ENCODE data around the gene SUFU. TPM values are rescaled to one million over a fixed set of nuclear protein-coding genes. Genes with fewer than 3 reads are reported as not detected.
"Not testable (repeated sequence)": the region's sequence is repeated elsewhere in the genome, so short reads cannot be mapped to it uniquely, and the experiment has no call there.

SUFU gene
- total and polyA plus RNA-seq, 2 donors from 2014 or later: 6.5 to 18.9 TPM

- peaks cover 0 to 11% (median 3%) of the 10 kb centered on the region in 3 donors for H3K4me1 ChIP-seq (ENCODE audit: control insufficient read depth in 2 of 3, insufficient read depth in 2 of 3, low read depth in 1 of 3, low read length in 3 of 3)
- no peak for FAIRE-seq
- no peak overlapping the region for H3K9ac ChIP-seq (ENCODE audit: low read length in 3 of 3)
- no peak for DNase-seq
- intact Hi-C loops (cut with DNase I): no loop called here
- H3K4me3 ChIP-seq (ENCODE audit: low read length in 3 of 3): no peak overlapping the region
- H3K27ac ChIP-seq (ENCODE audit: low read depth in 2 of 2, low read length in 2 of 2): no peak overlapping the region
- TF ChIP-seq CTCF (IDR thresholded peaks at IDR 0.05; ENCODE audit: borderline replicate concordance, extremely low read depth, insufficient read depth): no peak
- H3K36me3 ChIP-seq (ENCODE audit: control insufficient read depth in 2 of 3, insufficient read depth in 3 of 3, low read length in 3 of 3): no peaks in the 10 kb centered on the region
- H3K9me3 ChIP-seq (ENCODE audit: control insufficient read depth in 2 of 3, insufficient read depth in 1 of 3, low read length in 3 of 3): no peaks in the 10 kb centered on the region
- H3K27me3 ChIP-seq (ENCODE audit: control insufficient read depth, insufficient read depth, low read length): no peaks in the 10 kb centered on the region
These were observed 4.4 kb upstream of the SUFU start for GRCh38 chr10:102499356-102499755.

- intact Hi-C loops (cut with DNase I); H3K27me3 ChIP-seq (ENCODE audit: control insufficient read depth, insufficient read depth, low read length); H3K27ac ChIP-seq (ENCODE audit: low read depth in 2 of 2, low read length in 2 of 2); H3K4me3 ChIP-seq (ENCODE audit: low read length in 3 of 3); H3K9ac ChIP-seq (ENCODE audit: low read length in 3 of 3); H3K36me3 ChIP-seq (ENCODE audit: control insufficient read depth in 2 of 3, insufficient read depth in 3 of 3, low read length in 3 of 3); H3K9me3 ChIP-seq (ENCODE audit: control insufficient read depth in 2 of 3, insufficient read depth in 1 of 3, low read length in 3 of 3); FAIRE-seq: not testable (repeated sequence)
- peaks cover 0 to 17% (median 11%) of the 10 kb centered on the region in 3 donors for H3K4me1 ChIP-seq (ENCODE audit: control insufficient read depth in 2 of 3, insufficient read depth in 2 of 3, low read depth in 1 of 3, low read length in 3 of 3)
- DNase-seq: peak in 1 of 5 donors; percentile 59
These were observed 3.1 kb upstream of the SUFU start for GRCh38 chr10:102500686-102501085.

GRCh38 chr10:102501201-102502028, 2.4 kb upstream of the SUFU start:
- Histone ChIP-seq H3K27me3 (ENCODE audit: control insufficient read depth, insufficient read depth, low read length) (no peaks in the 10 kb centered on the region), H3K9me3 (ENCODE audit: control insufficient read depth in 2 of 3, insufficient read depth in 1 of 3, low read length in 3 of 3) (no peaks in the 10 kb centered on the region), H3K36me3 (ENCODE audit: control insufficient read depth in 2 of 3, insufficient read depth in 3 of 3, low read length in 3 of 3) (no peaks in the 10 kb centered on the region), H3K4me1 (ENCODE audit: control insufficient read depth in 2 of 3, insufficient read depth in 2 of 3, low read depth in 1 of 3, low read length in 3 of 3) (peaks cover 0 to 17% (median 11%) of the 10 kb centered on the region in 3 donors), H3K27ac (ENCODE audit: low read depth in 2 of 2, low read length in 2 of 2) (peak overlapping the region in 1 of 2 donors; percentile 65), H3K4me3 (ENCODE audit: low read length in 3 of 3) (peak overlapping the region; percentile 94 to 100 (median 95)), H3K9ac (ENCODE audit: low read length in 3 of 3) (peak overlapping the region; percentile 72 to 78 (median 73))
- intact Hi-C loops (cut with DNase I): no loop called here
- TF ChIP-seq CTCF (IDR thresholded peaks at IDR 0.05; ENCODE audit: borderline replicate concordance, extremely low read depth, insufficient read depth): no peak
- peak in 1 of 5 donors; percentile 36 for DNase-seq
- FAIRE-seq: no peak

GRCh38 chr10:102502029-102502336, 1.8 kb upstream of the SUFU start:
- Histone ChIP-seq H3K9ac (ENCODE audit: low read length in 3 of 3) (peak overlapping the region; percentile 77 to 98 (median 90)), H3K27me3 (ENCODE audit: control insufficient read depth, insufficient read depth, low read length) (no peaks in the 10 kb centered on the region), H3K36me3 (ENCODE audit: control insufficient read depth in 2 of 3, insufficient read depth in 3 of 3, low read length in 3 of 3) (no peaks in the 10 kb centered on the region), H3K4me3 (ENCODE audit: low read length in 3 of 3) (peak overlapping the region; percentile 94 to 100 (median 95)), H3K4me1 (ENCODE audit: control insufficient read depth in 2 of 3, insufficient read depth in 2 of 3, low read depth in 1 of 3, low read length in 3 of 3) (peaks cover 0 to 17% (median 15%) of the 10 kb centered on the region in 3 donors), H3K27ac (ENCODE audit: low read depth in 2 of 2, low read length in 2 of 2) (peak overlapping the region; percentile 90), H3K9me3 (ENCODE audit: control insufficient read depth in 2 of 3, insufficient read depth in 1 of 3, low read length in 3 of 3) (no peaks in the 10 kb centered on the region)
- intact Hi-C loops (cut with DNase I): no loop called here
- FAIRE-seq: peak; percentile 95
- peak; percentile 99 to 100 (median 100) for DNase-seq
- TF ChIP-seq CTCF (IDR thresholded peaks at IDR 0.05; ENCODE audit: borderline replicate concordance, extremely low read depth, insufficient read depth): no peak
